IMR-90 (cell line): ENCODE measurements around the gene EDA. TPM values are rescaled to one million over a fixed set of nuclear protein-coding genes. Genes with fewer than 3 reads are reported as not detected.

Source experiments
- ATAC-seq: fragments of 200-7000 bp; cut with Tn5 transposase; 2 replicates; pipeline ENCODE4 v1.9.1; 2020; ENCODE audit warnings: low read depth, mild to moderate bottlenecking, moderate library complexity
- BruUV-seq: library from RNA; stranded (reverse); fragments of 400-500 nt; replicated peaks from 2 replicates; lab custom pipeline; 2021; lab: Mats Ljungman, UMichigan
- CTCF ChIA-PET: fragments of 300-600 bp; formaldehyde crosslinking; extraction: SDS; loops from one replicate; lab custom pipeline; 2021; ENCODE audit warnings: antibody characterized with exemption; lab: Yijun Ruan, JAX
- POLR2A ChIA-PET: fragments of 300-600 bp; sonication (Branson Sonifier 250); formaldehyde crosslinking; loops from one replicate; lab custom pipeline; 2022; ENCODE audit warnings: antibody characterized with exemption; ENCODE audit not compliant: unreplicated experiment; lab: Charles Lee
- DNase-seq: peaks from one replicate; pipeline ENCODE4 v3.0.0; 2013
- H2AFZ ChIP-seq: replicated peaks from 2 replicates; pipeline ENCODE3; 2013; ENCODE audit warnings: low read length, mild to moderate bottlenecking; ENCODE audit not compliant: poor library complexity
- H2AK5ac ChIP-seq: 2 replicates; pipeline ENCODE4 v1.6.1; 2013; ENCODE audit warnings: low read depth, low read length, inconsistent platforms
- H2AK9ac ChIP-seq: replicated peaks from 2 replicates; pipeline ENCODE3; 2013; ENCODE audit warnings: mild to moderate bottlenecking, low read depth, low read length, moderate library complexity; ENCODE audit not compliant: poor library complexity
- H2BK120ac ChIP-seq: 2 replicates; pipeline ENCODE4 v1.6.1; 2013; ENCODE audit warnings: low read depth, low read length, inconsistent platforms
- H2BK15ac ChIP-seq: 3 replicates; pipeline ENCODE4 v1.6.1; 2013; ENCODE audit warnings: low read depth, low read length, inconsistent platforms
- H2BK20ac ChIP-seq: 2 replicates; pipeline ENCODE4 v1.6.1; 2013; ENCODE audit warnings: low read depth, mild to moderate bottlenecking, inconsistent platforms, low read length, moderate library complexity
- H2BK5ac ChIP-seq: 2 replicates; pipeline ENCODE4 v1.6.1; 2013; ENCODE audit warnings: mild to moderate bottlenecking, low read depth, low read length, inconsistent platforms; ENCODE audit not compliant: poor library complexity, severe bottlenecking
- H3K14ac ChIP-seq: replicated peaks from 2 replicates; pipeline ENCODE4 v1.6.1; 2013; ENCODE audit warnings: low read depth, low read length, inconsistent platforms
- H3K18ac ChIP-seq: 2 replicates; pipeline ENCODE4 v1.6.1; 2013; ENCODE audit warnings: low read depth, low read length, control low read depth
- H3K23ac ChIP-seq: 2 replicates; pipeline ENCODE4 v1.6.1; 2013; ENCODE audit warnings: low read depth, low read length, inconsistent platforms
- H3K27ac ChIP-seq: 2 replicates; pipeline ENCODE4 v1.5.1; 2013; ENCODE audit warnings: mild to moderate bottlenecking, control low read depth, low read length; ENCODE audit not compliant: insufficient read depth
- H3K27me3 ChIP-seq: 2 replicates; pipeline ENCODE4 v1.6.1; 2013; ENCODE audit warnings: low read length; ENCODE audit not compliant: control insufficient read depth, insufficient read depth
- H3K36me3 ChIP-seq: 2 replicates; pipeline ENCODE4 v1.6.1; 2013; ENCODE audit warnings: low read length, mixed read lengths; ENCODE audit not compliant: control insufficient read depth, insufficient read depth
- H3K4ac ChIP-seq: 2 replicates; pipeline ENCODE4 v1.6.1; 2013; ENCODE audit warnings: low read depth, low read length, inconsistent platforms
- H3K4me1 ChIP-seq: 2 replicates; pipeline ENCODE4 v1.6.1; 2013; ENCODE audit warnings: low read length, mixed read lengths; ENCODE audit not compliant: control insufficient read depth, insufficient read depth
- H3K4me2 ChIP-seq: 2 replicates; pipeline ENCODE4 v1.6.1; 2013; ENCODE audit warnings: low read depth, mild to moderate bottlenecking, control low read depth, low read length, moderate library complexity
- H3K4me3 ChIP-seq: 2 replicates; pipeline ENCODE4 v1.5.1; 2013; ENCODE audit warnings: low read depth, mild to moderate bottlenecking, control low read depth, low read length, moderate library complexity; ENCODE audit not compliant: insufficient read depth
- H3K56ac ChIP-seq: 2 replicates; pipeline ENCODE4 v1.6.1; 2013; ENCODE audit warnings: low read length, inconsistent platforms; ENCODE audit not compliant: insufficient read depth; ENCODE audit errors: extremely low read depth
- H3K79me1 ChIP-seq, 2 experiments: 2 replicates each; pipeline ENCODE4 v1.6.1; 2013; ENCODE audit warnings: low read length in 2 of 2, inconsistent platforms in 1 of 2, low read depth in 1 of 2
- H3K9ac ChIP-seq: 2 replicates; pipeline ENCODE4 v1.6.1; 2013; ENCODE audit warnings: low read depth, low read length, control low read depth
- H3K9me1 ChIP-seq: 2 replicates; pipeline ENCODE4 v1.6.1; 2013; ENCODE audit warnings: low read length, inconsistent platforms; ENCODE audit not compliant: insufficient read depth
- H3K9me3 ChIP-seq: 2 replicates; pipeline ENCODE4 v1.6.1; 2013; ENCODE audit warnings: low read length; ENCODE audit not compliant: control insufficient read depth, insufficient read depth
- H4K20me1 ChIP-seq: 2 replicates; pipeline ENCODE4 v1.6.1; 2013; ENCODE audit warnings: low read length, inconsistent platforms; ENCODE audit not compliant: insufficient read depth
- H4K5ac ChIP-seq: 2 replicates; pipeline ENCODE4 v1.6.1; 2013; ENCODE audit warnings: mild to moderate bottlenecking, low read depth, low read length, control low read depth
- H4K8ac ChIP-seq, 2 experiments: 2 replicates each; pipeline ENCODE4 v1.6.1; 2013; ENCODE audit warnings: low read depth in 2 of 2, low read length in 2 of 2, control low read depth in 1 of 2, inconsistent platforms in 1 of 2
- H4K91ac ChIP-seq: 2 replicates; pipeline ENCODE4 v1.6.1; 2013; ENCODE audit warnings: low read depth, low read length, inconsistent platforms; ENCODE audit not compliant: insufficient read depth
- BHLHE40 ChIP-seq: fragments of 150-350 bp; IDR thresholded peaks from 2 replicates; pipeline ENCODE4 v1.6.1; 2016; ENCODE audit warnings: mild to moderate bottlenecking, low read depth, low read length
- CEBPB ChIP-seq: IDR thresholded peaks from 2 replicates; pipeline ENCODE4 v1.6.1; 2012; ENCODE audit warnings: low read depth, low read length, improper control_type of control experiment
- CHD1 ChIP-seq: IDR thresholded peaks from 2 replicates; pipeline ENCODE4 v1.6.1; 2012; ENCODE audit warnings: low read depth, low read length, improper control_type of control experiment
- CTCF ChIP-seq: conservative IDR thresholded peaks from 2 replicates; pipeline ENCODE4 v1.5.1; 2012; ENCODE audit warnings: mild to moderate bottlenecking, low read depth, low read length, improper control_type of control experiment
- ELK1 ChIP-seq: fragments of 150-350 bp; IDR thresholded peaks from 2 replicates; pipeline ENCODE4 v1.6.1; 2016; ENCODE audit warnings: low read depth, mild to moderate bottlenecking, low read length, moderate library complexity, borderline replicate concordance
- FOS ChIP-seq: fragments of 150-350 bp; IDR thresholded peaks from 2 replicates; pipeline ENCODE4 v1.6.1; 2016; ENCODE audit warnings: low read depth, low read length
- MAFK ChIP-seq: IDR thresholded peaks from 2 replicates; pipeline ENCODE4 v1.6.1; 2012; ENCODE audit warnings: low read depth, low read length, improper control_type of control experiment
- MAZ ChIP-seq: IDR thresholded peaks from 2 replicates; pipeline ENCODE4 v1.6.1; 2012; ENCODE audit warnings: low read depth, mild to moderate bottlenecking, low read length, improper control_type of control experiment, moderate library complexity, borderline replicate concordance
- MXI1 ChIP-seq: IDR thresholded peaks from 2 replicates; pipeline ENCODE4 v1.6.1; 2012; ENCODE audit warnings: low read depth, mild to moderate bottlenecking, low read length, moderate library complexity, borderline replicate concordance
- NFE2L2 ChIP-seq: fragments of 150-350 bp; IDR thresholded peaks from 2 replicates; pipeline ENCODE4 v1.6.1; 2016; ENCODE audit warnings: low read depth, mild to moderate bottlenecking, low read length
- POLR2A ChIP-seq: IDR thresholded peaks from 2 replicates; pipeline ENCODE4 v1.6.1; 2012; ENCODE audit warnings: mild to moderate bottlenecking, low read depth, low read length
- RAD21 ChIP-seq: IDR thresholded peaks from 2 replicates; pipeline ENCODE4 v1.6.1; 2012; ENCODE audit warnings: low read length, improper control_type of control experiment
- RCOR1 ChIP-seq: IDR thresholded peaks from 2 replicates; pipeline ENCODE4 v1.6.1; 2012; ENCODE audit warnings: mild to moderate bottlenecking, low read length, improper control_type of control experiment; ENCODE audit not compliant: insufficient replicate concordance
- RFX5 ChIP-seq: IDR thresholded peaks from 2 replicates; pipeline ENCODE4 v1.8.0; 2012; ENCODE audit warnings: low read depth, mild to moderate bottlenecking, low read length, moderate library complexity
- SMC3 ChIP-seq: fragments of 150-350 bp; IDR thresholded peaks from 2 replicates; pipeline ENCODE4 v1.6.1; 2016; ENCODE audit warnings: low read depth, mild to moderate bottlenecking, antibody characterized with exemption, low read length, moderate library complexity
- USF2 ChIP-seq: fragments of 150-350 bp; IDR thresholded peaks from 2 replicates; pipeline ENCODE4 v1.6.1; 2017; ENCODE audit warnings: mild to moderate bottlenecking, antibody characterized with exemption, low read length, low read depth
- WGBS, 2 experiments: methylation state at CpG; one replicate each; pipeline versions ENCODE4 v1.1.5 to v1.1.7; 2013; ENCODE audit warnings: missing lambda C conversion rate in 2 of 2; ENCODE audit not compliant: insufficient read length in 1 of 2; ENCODE audit errors: extremely low coverage in 2 of 2; 5-methylcytosine and 5-hydroxymethylcytosine counted together
- dilution Hi-C: fragments of 300-500 bp; cut with HindIII; formaldehyde crosslinking; loops from one replicate; pipeline ENCODE4 v1.14.3; 2018; ENCODE audit warnings: low sequenced_read_pairs; ENCODE audit not compliant: unreplicated experiment
- in situ Hi-C: fragments of 300-500 bp; cut with MboI; formaldehyde crosslinking; loops from 3 replicates; pipeline ENCODE4 v1.14.3; 2019; ENCODE audit warnings: low sequenced_read_pairs, inconsistent platforms, mixed read lengths
- intact Hi-C: fragments of 100-400 bp; cut with micrococcal nuclease; formaldehyde crosslinking; loops from 2 replicates; pipeline ENCODE4 v1.10.0; 2022
- polyA plus RNA-seq, 3 experiments: library from polyadenylated mRNA; depleted of rRNA; stranded (reverse); fragments of >200 nt; gene quantifications; 2 replicates each; pipeline ENCODE4 v1.2.3, GENCODE V29; 2012; ENCODE audit warnings: low replicate concordance in 1 of 3
- total RNA-seq: library from RNA; depleted of rRNA; stranded (reverse); fragments of >200 nt; gene quantifications from 2 replicates; pipeline ENCODE4 v1.2.3, GENCODE V29; 2012

Gene EDA
- total and polyA plus RNA-seq, 2 of the 4 experiments (the other 2 are of a cell fraction) = under 0.01 TPM; not detected in 1

GRCh38 chrX:70041993-70042392, 426.1 kb downstream of the EDA start:
- H2AFZ ChIP-seq = no peak overlapping the region
- H2AK9ac ChIP-seq = no peak overlapping the region
- 67% methylated on average over 1 of the region's 6 CpGs; no CpG with 5 or more reads in 1 of the 2 experiments for WGBS, 2 experiments
- no peak overlapping the region for H4K5ac ChIP-seq
- no peak for TF ChIP-seq CTCF
- no peak for TF ChIP-seq SMC3
- TF ChIP-seq RAD21 = no peak
- no peak for TF ChIP-seq USF2
- no peak for TF ChIP-seq BHLHE40
- no peak for TF ChIP-seq POLR2A
- no peak for TF ChIP-seq MXI1
- TF ChIP-seq ELK1 = no peak
- TF ChIP-seq NFE2L2 = no peak
- no peak for TF ChIP-seq CHD1
- TF ChIP-seq RFX5 = no peak
- TF ChIP-seq CEBPB = no peak
- no peak for TF ChIP-seq RCOR1
- TF ChIP-seq MAZ = no peak
- no peak for TF ChIP-seq FOS
- no peak for TF ChIP-seq MAFK
- in situ Hi-C loops (no loop called here), dilution Hi-C loops (no loop called here), intact Hi-C loops (no loop called here)
- no peaks in the 10 kb centered on the region for H3K9me3 ChIP-seq
- H2BK15ac ChIP-seq = no peak overlapping the region
- ChIA-PET POLR2A (no interaction called here), CTCF (interaction anchor here (1.0 to 1.2 kb wide), 2 partner anchors 11 to 56 kb away, joined by 3 read pairs; no protein-coding TSS in a partner anchor)
- no TSS peak for BruUV-seq
- H3K9me1 ChIP-seq = no peaks in the 10 kb centered on the region
- no peak overlapping the region for H2AK5ac ChIP-seq
- H3K36me3 ChIP-seq = no peaks in the 10 kb centered on the region
- no peak overlapping the region for H3K4me2 ChIP-seq
- H3K9ac ChIP-seq = no peak overlapping the region
- H3K79me1 ChIP-seq = no peaks in the 10 kb centered on the region
- H2BK120ac ChIP-seq = no peak overlapping the region
- no peaks in the 10 kb centered on the region for H4K20me1 ChIP-seq
- H3K23ac ChIP-seq = no peak overlapping the region
- no peak overlapping the region for H3K18ac ChIP-seq
- peaks cover 12% of the 10 kb centered on the region for H3K27me3 ChIP-seq
- H3K56ac ChIP-seq = no peak overlapping the region
- no peak overlapping the region for H2BK5ac ChIP-seq
- no peak overlapping the region for H2BK20ac ChIP-seq
- no peak for DNase-seq
- peaks cover 2% of the 10 kb centered on the region; the same call in 1 of the 2 replicates for H3K4me1 ChIP-seq
- H3K27ac ChIP-seq = no peak overlapping the region
- no peak overlapping the region for H3K4ac ChIP-seq
- no peak overlapping the region for H3K4me3 ChIP-seq
- H4K8ac ChIP-seq = no peak overlapping the region
- no peak overlapping the region for H4K91ac ChIP-seq
- no peak overlapping the region for H3K14ac ChIP-seq
- no peak for ATAC-seq
